PC-3 (cell line): Measurements from ENCODE around the gene IGFBP2.

Experiments used
- EZH2 ChIP-seq: fragments of 300-600 bp; sonication (generic); IDR thresholded peaks from one replicate; pipeline ENCODE4 v1.6.1; 2017; ENCODE audit warnings: antibody characterized with exemption, mild to moderate bottlenecking, low read length; ENCODE audit not compliant: unreplicated experiment
- EZH2phosphoT487 ChIP-seq: fragments of 300-600 bp; sonication (generic); IDR thresholded peaks from 2 replicates; pipeline ENCODE4 v1.6.1; 2018; ENCODE audit warnings: mild to moderate bottlenecking, antibody characterized with exemption, low read length, borderline replicate concordance
- TF ChIP-seq, protein P1 (sequence below): fragments of 300-600 bp; sonication (generic); conservative IDR thresholded peaks from 2 replicates; pipeline ENCODE4 v1.5.1; 2017; ENCODE audit warnings: antibody characterized with exemption, low read depth, mild to moderate bottlenecking, low read length

DNA sequence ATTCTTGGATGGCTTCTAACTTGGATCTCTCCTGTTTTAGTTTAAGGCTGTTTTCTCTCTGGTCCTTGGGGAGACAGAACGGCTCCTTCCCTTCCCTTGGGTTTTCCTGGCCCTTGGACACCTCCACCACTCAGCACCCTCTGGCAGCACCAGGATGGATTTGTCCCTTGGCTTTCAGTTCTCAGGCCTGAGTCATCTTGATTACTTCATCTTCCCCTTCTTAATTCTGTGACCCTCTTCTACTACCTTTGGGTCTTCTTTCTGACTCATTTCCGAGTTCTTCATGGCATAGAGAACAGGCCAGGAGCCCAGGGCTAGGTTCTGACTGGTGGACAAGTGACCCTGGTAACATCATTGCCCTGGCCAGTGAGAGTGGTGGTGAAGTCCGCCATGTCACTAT is 14.9 kb downstream of the IGFBP2 start:
- no peak for TF ChIP-seq EZH2
- TF ChIP-seq, protein P1, sequence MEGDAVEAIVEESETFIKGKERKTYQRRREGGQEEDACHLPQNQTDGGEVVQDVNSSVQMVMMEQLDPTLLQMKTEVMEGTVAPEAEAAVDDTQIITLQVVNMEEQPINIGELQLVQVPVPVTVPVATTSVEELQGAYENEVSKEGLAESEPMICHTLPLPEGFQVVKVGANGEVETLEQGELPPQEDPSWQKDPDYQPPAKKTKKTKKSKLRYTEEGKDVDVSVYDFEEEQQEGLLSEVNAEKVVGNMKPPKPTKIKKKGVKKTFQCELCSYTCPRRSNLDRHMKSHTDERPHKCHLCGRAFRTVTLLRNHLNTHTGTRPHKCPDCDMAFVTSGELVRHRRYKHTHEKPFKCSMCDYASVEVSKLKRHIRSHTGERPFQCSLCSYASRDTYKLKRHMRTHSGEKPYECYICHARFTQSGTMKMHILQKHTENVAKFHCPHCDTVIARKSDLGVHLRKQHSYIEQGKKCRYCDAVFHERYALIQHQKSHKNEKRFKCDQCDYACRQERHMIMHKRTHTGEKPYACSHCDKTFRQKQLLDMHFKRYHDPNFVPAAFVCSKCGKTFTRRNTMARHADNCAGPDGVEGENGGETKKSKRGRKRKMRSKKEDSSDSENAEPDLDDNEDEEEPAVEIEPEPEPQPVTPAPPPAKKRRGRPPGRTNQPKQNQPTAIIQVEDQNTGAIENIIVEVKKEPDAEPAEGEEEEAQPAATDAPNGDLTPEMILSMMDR: no peak
- no peak for TF ChIP-seq EZH2phosphoT487
